HG02840 (cell line): ENCODE data around the gene CLPTM1L.
"Not testable (repeated sequence)": the region's sequence is repeated elsewhere in the genome, so short reads cannot be mapped to it uniquely, and the experiment has no call there.

ENCODE experiments used
- ATAC-seq: cut with Tn5 transposase; IDR thresholded peaks from one replicate; pipeline ENCODE4 v1.9.1; 2021; ENCODE audit warnings: mild to moderate bottlenecking, moderate library complexity, moderate number of reproducible peaks; ENCODE audit not compliant: unreplicated experiment, low FRiP score

The CLPTM1L gene

GRCh38 chr5:1279443-1280151 lies 65.3 kb downstream of the CLPTM1L start:
- ATAC-seq: no peak

- ATAC-seq: no peak
Observed at GRCh38 chr5:1278656-1279442, 66.0 kb downstream of the CLPTM1L start.

GRCh38 chr5:1278216-1278615 lies 66.7 kb downstream of the CLPTM1L start:
- no peak for ATAC-seq

GRCh38 chr5:1277781-1278180 lies 67.1 kb downstream of the CLPTM1L start:
- no peak for ATAC-seq

- no peak for ATAC-seq
Observed at GRCh38 chr5:1277331-1277730, 67.6 kb downstream of the CLPTM1L start.

GRCh38 chr5:1276930-1277329 lies 68.0 kb downstream of the CLPTM1L start:
- no peak for ATAC-seq

GRCh38 chr5:1275397-1276391 lies 69.2 kb downstream of the CLPTM1L start:
- ATAC-seq: not testable (repeated sequence)

- ATAC-seq: no peak
Observed at GRCh38 chr5:1274471-1274870, 70.4 kb downstream of the CLPTM1L start.

- no peak for ATAC-seq
Observed at GRCh38 chr5:1273745-1274144, 71.2 kb downstream of the CLPTM1L start.

GRCh38 chr5:1272201-1272600 lies 72.7 kb downstream of the CLPTM1L start:
- ATAC-seq: no peak

- ATAC-seq: no peak
Observed at GRCh38 chr5:1270933-1271914, 73.7 kb downstream of the CLPTM1L start.

- no peak for ATAC-seq
Observed at GRCh38 chr5:1270426-1270825, 74.5 kb downstream of the CLPTM1L start.

GRCh38 chr5:1268666-1269065 lies 76.2 kb downstream of the CLPTM1L start:
- no peak for ATAC-seq

GRCh38 chr5:1268056-1268455 lies 76.8 kb downstream of the CLPTM1L start:
- ATAC-seq: no peak
